Kidney epithelial cell (primary cell): ENCODE results near the gene HS3ST4. TPM values are rescaled to one million over a fixed set of nuclear protein-coding genes. Genes with fewer than 3 reads are reported as not detected.

Experiments
- DNase-seq: peaks from one replicate; pipeline ENCODE4 v3.0.0-alpha.2; 2010; ENCODE audit warnings: low read depth
- H3K27me3 ChIP-seq: 2 replicates; pipeline ENCODE4 v1.6.0; 2011; ENCODE audit warnings: low read length; ENCODE audit not compliant: control insufficient read depth, insufficient read depth
- H3K36me3 ChIP-seq: 2 replicates; pipeline ENCODE4 v1.5.1; 2011; ENCODE audit warnings: low read length; ENCODE audit not compliant: control insufficient read depth, insufficient read depth
- H3K4me3 ChIP-seq: 2 replicates; pipeline ENCODE4 v1.5.1; 2011; ENCODE audit warnings: low read depth, mild to moderate bottlenecking, control low read depth, low read length
- total RNA-seq: library from RNA; depleted of rRNA; stranded (reverse); fragments of >200 nt; gene quantifications from 2 replicates; pipeline ENCODE4 v1.2.3, GENCODE V29; 2015
- TF ChIP-seq, protein P1 (sequence below): IDR thresholded peaks from 2 replicates; pipeline ENCODE4 v1.5.1; 2011; ENCODE audit warnings: mild to moderate bottlenecking, moderate library complexity, low read length, control low read depth, inconsistent platforms; ENCODE audit not compliant: insufficient read depth, poor library complexity, severe bottlenecking

HS3ST4 gene
- total RNA-seq, 1 donor from 2014 or later: 0.21 TPM

DNA sequence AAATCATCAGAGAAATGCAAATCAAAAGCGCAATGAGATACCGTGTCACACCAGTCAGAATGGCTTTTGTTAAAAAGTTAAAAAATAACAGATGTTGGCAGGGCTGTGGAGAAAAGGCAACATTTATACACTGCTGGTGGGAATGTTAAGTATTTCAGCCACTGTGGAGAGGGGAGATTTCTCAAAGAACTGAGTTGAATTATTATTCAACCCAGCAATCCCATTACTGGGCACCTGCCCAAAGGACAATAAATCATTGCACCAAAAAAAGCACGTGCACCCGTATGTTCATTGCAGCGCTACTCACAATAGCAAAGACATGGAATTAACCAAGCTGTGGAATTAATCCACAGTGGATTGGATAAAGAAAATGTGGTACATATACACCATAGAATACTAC lies 204.7 kb downstream of the HS3ST4 start:
- no peaks in the 10 kb centered on the region for H3K27me3 ChIP-seq
- H3K36me3 ChIP-seq: no peaks in the 10 kb centered on the region
- TF ChIP-seq, protein P1, sequence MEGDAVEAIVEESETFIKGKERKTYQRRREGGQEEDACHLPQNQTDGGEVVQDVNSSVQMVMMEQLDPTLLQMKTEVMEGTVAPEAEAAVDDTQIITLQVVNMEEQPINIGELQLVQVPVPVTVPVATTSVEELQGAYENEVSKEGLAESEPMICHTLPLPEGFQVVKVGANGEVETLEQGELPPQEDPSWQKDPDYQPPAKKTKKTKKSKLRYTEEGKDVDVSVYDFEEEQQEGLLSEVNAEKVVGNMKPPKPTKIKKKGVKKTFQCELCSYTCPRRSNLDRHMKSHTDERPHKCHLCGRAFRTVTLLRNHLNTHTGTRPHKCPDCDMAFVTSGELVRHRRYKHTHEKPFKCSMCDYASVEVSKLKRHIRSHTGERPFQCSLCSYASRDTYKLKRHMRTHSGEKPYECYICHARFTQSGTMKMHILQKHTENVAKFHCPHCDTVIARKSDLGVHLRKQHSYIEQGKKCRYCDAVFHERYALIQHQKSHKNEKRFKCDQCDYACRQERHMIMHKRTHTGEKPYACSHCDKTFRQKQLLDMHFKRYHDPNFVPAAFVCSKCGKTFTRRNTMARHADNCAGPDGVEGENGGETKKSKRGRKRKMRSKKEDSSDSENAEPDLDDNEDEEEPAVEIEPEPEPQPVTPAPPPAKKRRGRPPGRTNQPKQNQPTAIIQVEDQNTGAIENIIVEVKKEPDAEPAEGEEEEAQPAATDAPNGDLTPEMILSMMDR: no peak
- no peak for DNase-seq
- H3K4me3 ChIP-seq: no peak overlapping the region

DNA sequence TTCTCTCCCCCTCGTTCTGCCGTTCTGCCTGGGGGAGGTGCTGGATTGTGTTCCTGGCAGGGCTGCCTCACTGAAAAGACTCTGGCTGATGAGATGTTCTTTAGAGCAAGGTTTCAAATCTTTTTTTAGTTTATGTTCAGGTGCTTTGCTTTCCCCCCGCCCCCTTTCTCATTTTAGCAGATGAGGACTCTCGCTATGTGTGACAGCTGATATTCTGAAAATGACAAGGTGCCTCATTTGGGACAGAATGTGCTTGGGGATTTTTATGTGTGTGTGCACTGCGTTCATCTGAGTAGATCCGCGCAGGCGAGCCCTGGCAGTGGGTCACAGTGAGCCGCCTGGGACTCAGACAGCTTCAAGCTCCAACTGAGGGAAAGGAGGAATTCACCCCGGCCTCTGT lies 205.9 kb downstream of the HS3ST4 start:
- Histone ChIP-seq H3K36me3 (no peaks in the 10 kb centered on the region), H3K4me3 (no peak overlapping the region), H3K27me3 (no peaks in the 10 kb centered on the region)
- DNase-seq: no peak
- TF ChIP-seq, protein P1: no peak

DNA sequence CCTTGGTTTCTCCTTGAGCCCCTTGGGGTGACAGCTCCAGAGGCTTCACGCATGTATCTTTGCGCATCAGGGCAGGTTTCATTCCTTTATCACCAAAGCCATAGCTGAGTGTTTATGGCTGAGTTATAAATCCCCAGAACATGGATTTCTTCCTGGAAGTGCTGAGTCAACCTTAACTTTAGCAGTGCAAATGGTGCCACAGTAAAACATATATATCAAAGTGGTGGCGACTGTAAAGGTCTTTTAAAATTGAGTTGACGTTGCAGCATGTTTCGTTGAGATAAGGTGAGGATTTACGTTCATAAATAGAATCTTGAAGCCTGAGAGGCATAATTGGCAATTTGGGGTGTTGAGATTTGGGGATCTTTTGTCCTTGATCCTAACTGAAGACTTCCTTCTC lies 214.1 kb downstream of the HS3ST4 start:
- TF ChIP-seq, protein P1: no peak
- no peak overlapping the region for H3K4me3 ChIP-seq
- no peaks in the 10 kb centered on the region for H3K36me3 ChIP-seq
- DNase-seq: no peak
- H3K27me3 ChIP-seq: no peaks in the 10 kb centered on the region

DNA sequence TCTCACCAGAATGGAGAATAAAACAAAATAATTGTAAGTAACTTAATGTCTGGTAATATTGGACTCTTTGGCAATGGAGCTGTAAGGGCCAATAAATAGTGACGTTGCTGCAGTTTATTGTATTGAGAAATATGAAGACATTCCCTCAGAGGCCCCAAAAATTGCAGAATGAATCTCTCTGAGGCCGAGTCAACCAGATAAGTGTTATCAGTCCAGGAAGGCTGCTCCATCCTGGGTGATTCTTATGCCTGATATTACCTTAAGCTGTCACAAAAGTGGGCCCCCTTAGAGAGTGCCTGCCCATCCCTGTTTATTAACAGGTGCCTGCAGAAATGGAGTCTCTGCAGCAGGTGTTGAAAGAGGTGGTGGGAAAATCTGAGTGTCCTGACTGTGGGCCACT lies 219.2 kb downstream of the HS3ST4 start:
- no peak overlapping the region for H3K4me3 ChIP-seq
- no peak for DNase-seq
- H3K36me3 ChIP-seq: no peaks in the 10 kb centered on the region
- TF ChIP-seq, protein P1: no peak
- no peaks in the 10 kb centered on the region for H3K27me3 ChIP-seq

DNA sequence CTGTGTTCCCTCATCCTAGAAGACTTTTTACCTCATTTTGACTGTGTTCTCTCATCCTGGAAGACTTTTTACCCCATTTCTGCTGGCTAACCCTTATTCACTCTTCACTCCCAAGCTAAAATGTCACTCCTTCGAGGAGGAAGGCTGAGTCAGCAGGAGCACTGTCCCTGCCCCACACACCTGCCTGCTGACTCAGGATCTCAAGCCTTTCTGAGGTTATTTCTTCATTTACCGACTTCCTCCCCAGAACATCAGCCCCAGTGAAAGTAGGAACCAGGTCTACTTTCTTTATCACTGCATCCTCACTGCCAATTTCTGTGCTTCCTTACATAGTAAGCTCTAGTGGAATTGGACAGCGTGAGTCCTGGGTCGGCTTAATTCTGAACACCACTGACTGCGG lies 220.6 kb downstream of the HS3ST4 start:
- Histone ChIP-seq H3K27me3 (no peaks in the 10 kb centered on the region), H3K36me3 (no peaks in the 10 kb centered on the region), H3K4me3 (no peak overlapping the region)
- TF ChIP-seq, protein P1: no peak
- no peak for DNase-seq

DNA sequence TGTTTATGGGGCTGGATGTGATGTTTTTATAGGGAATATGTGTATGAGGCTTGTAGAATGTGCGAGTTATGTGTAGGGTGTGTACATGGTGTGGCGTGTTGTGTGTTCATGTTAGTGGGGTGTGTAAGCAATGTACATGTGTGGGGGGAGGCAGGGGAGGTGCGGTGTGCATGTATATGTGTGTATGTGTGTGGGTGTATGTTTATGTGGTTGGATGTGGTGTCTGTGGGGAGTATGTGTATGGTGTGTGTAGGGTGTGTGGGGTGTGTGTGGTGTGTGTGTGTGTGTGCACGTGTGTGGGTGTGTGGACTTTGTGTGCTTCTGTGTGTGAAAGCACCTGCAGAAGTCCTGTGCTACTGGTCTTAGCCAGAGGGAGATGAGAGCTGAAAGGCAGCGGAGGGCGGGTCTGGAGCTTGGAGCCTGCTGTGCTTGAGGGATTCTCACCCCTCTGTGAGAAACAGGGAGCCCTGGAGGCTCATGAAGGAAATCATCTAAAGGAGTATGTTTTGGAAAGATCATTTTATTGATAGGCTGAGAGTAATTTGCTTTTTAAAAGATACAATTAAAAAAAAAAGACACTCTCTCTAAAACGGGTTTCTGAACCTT lies 222.7 kb downstream of the HS3ST4 start:
- DNase-seq: no peak
- no peaks in the 10 kb centered on the region for H3K36me3 ChIP-seq
- no peaks in the 10 kb centered on the region for H3K27me3 ChIP-seq
- TF ChIP-seq, protein P1: no peak
- H3K4me3 ChIP-seq: no peak overlapping the region
